HG02885 (cell line): ENCODE results near the gene SLC24A3.

Experiments used
- ATAC-seq: cut with Tn5 transposase; IDR thresholded peaks from one replicate; pipeline ENCODE4 v1.9.1; 2021; ENCODE audit warnings: mild to moderate bottlenecking; ENCODE audit not compliant: unreplicated experiment, poor library complexity

SLC24A3 gene

GRCh38 chr20:19440660-19441527, 228.5 kb downstream of the SLC24A3 start:
- no peak for ATAC-seq

- no peak for ATAC-seq
These were observed 233.8 kb downstream of the SLC24A3 start for GRCh38 chr20:19446246-19446645.

- ATAC-seq = no peak
These were observed 236.2 kb downstream of the SLC24A3 start for GRCh38 chr20:19448632-19449031.

- ATAC-seq = no peak
These were observed 236.6 kb downstream of the SLC24A3 start for GRCh38 chr20:19449051-19449450.

- ATAC-seq = no peak
These were observed 238.9 kb downstream of the SLC24A3 start for GRCh38 chr20:19451231-19451922.

- ATAC-seq = no peak
These were observed 239.5 kb downstream of the SLC24A3 start for GRCh38 chr20:19451923-19452295.

- no peak for ATAC-seq
These were observed 241.0 kb downstream of the SLC24A3 start for GRCh38 chr20:19453410-19453809.

GRCh38 chr20:19453862-19454261, 241.4 kb downstream of the SLC24A3 start:
- ATAC-seq = no peak

GRCh38 chr20:19456595-19457395, 244.4 kb downstream of the SLC24A3 start:
- ATAC-seq = no peak

- ATAC-seq = no peak
These were observed 245.2 kb downstream of the SLC24A3 start for GRCh38 chr20:19457611-19458010.

GRCh38 chr20:19460386-19460785, 247.9 kb downstream of the SLC24A3 start:
- ATAC-seq = no peak

- no peak for ATAC-seq
These were observed 250.0 kb downstream of the SLC24A3 start for GRCh38 chr20:19462491-19462890.

GRCh38 chr20:19463597-19463996, 251.2 kb downstream of the SLC24A3 start:
- ATAC-seq = no peak

- ATAC-seq = no peak
These were observed 253.1 kb downstream of the SLC24A3 start for GRCh38 chr20:19465536-19465935.

GRCh38 chr20:19466206-19466928, 253.9 kb downstream of the SLC24A3 start:
- ATAC-seq = no peak

- no peak for ATAC-seq
These were observed 260.9 kb downstream of the SLC24A3 start for GRCh38 chr20:19473216-19473921.

GRCh38 chr20:19473922-19474286, 261.5 kb downstream of the SLC24A3 start:
- ATAC-seq = no peak

GRCh38 chr20:19478320-19478895, 266.0 kb downstream of the SLC24A3 start:
- no peak for ATAC-seq

GRCh38 chr20:19482726-19483125, 270.3 kb downstream of the SLC24A3 start:
- no peak for ATAC-seq
